OCI-LY7 (cell line): Measurements from ENCODE around the gene RASL12.

Experiments used
- CTCF ChIP-seq: fragments of 200-600 bp; sonication (generic); conservative IDR thresholded peaks from 2 replicates; pipeline ENCODE4 v1.5.1; 2014; ENCODE audit warnings: mild to moderate bottlenecking, antibody characterized with exemption, low read length, moderate library complexity, mixed read lengths
- EZH2phosphoT487 ChIP-seq: fragments of 200-600 bp; sonication (generic); IDR thresholded peaks from 2 replicates; pipeline ENCODE4 v1.6.1; 2018; ENCODE audit warnings: low read depth, borderline replicate concordance, mild to moderate bottlenecking, mixed run types, antibody characterized with exemption, low read length, moderate library complexity, mixed read lengths

- no peak for TF ChIP-seq CTCF
- TF ChIP-seq EZH2phosphoT487: no peak
Observed at GRCh38 chr15:65081758-65082157, 14.0 kb upstream of the RASL12 start.
